ENCODE measurements around the gene STK17B.
A peak's percentile ranks its signal among the peaks of the same experiment; 100 is the strongest.
"Not testable (repeated sequence)": the region's sequence is repeated elsewhere in the genome, so short reads cannot be mapped to it uniquely, and the experiment has no call there.

The STK17B gene

DNA sequence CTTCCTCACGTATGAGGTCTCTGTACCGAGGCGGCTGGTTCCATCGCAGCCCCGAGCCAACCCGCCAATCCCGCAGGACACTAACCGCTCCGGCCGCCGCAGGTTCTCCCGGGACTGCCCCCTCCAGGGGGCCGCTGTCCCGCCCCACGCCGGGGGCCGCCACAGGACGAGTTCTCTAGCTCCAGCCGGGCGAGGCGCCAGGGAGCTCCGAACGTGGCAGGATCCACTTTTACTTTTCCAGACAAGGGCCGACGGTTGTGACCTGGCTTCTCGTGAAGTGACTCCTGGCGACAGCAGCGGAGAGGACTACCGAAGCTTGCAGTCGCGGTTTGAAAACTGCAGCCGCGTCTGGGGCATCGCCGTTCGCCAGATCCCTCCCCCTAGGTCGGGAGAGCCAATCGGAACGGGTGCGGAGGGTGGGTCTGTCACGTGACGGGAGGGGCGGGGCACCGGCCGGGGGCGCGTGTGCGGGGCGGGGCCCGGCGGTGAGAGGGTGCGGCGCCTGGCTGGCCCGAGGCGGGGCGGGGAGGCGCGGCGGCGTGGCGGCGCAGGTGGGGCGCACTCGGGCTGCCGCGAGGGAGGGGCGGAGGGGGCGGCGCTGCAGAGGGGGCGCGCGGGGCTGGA is at the start of gene STK17B:
TSS of gene STK17B (minus strand) at position 331 of the 624 bp plus-strand sequence. CDS start 8,195 bp downstream, outside the sequence.
- DNase-seq: peak; percentile 83 to 87

GRCh38 chr2:196220671-196221070 is 49.3 kb upstream of the STK17B start:
- no peak for DNase-seq

DNA sequence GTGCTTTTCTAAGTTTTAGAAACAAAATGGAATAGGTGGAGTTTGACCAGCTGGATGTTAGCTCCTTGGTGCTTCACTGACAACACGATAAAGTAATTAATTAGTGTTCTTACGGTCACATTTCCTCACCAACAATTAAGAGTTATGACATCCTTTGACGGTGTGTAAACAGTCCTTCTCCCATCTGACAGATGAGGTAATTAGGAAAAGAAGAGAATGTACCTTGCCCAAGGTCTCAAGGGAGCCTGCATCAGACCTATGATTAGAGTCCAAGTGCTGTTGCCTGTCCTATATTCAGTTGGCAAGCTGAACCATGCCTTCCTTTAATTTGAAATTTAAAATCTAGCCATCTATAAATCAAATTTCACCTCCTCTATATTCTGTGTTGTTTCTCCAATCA is 48.3 kb upstream of the STK17B start:
- DNase-seq: no peak

- no peak for DNase-seq
Measured at GRCh38 chr2:196218106-196218505, 46.7 kb upstream of the STK17B start.

DNA sequence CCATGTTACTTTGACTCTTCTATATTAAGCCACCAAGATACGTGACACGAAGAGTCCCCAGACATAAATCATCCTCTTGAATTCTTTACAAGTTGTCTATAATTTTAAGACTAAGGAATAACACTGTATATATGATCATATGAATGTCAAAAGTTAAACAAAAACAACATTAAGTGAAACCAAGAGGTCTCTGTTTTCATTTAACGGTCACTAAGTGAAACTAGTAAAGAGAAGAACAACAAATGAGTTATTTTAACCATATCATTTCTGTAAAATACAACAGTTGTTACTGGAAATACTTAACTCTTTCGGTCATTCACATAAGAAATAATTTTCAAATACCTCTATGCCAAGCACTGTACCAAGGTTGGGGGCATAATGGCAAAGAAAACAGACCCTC is 45.7 kb upstream of the STK17B start:
- DNase-seq: no peak

- no peak for DNase-seq
Measured at GRCh38 chr2:196215376-196215775, 44.0 kb upstream of the STK17B start.

GRCh38 chr2:196214156-196214555 is 42.8 kb upstream of the STK17B start:
- no peak for DNase-seq

DNA sequence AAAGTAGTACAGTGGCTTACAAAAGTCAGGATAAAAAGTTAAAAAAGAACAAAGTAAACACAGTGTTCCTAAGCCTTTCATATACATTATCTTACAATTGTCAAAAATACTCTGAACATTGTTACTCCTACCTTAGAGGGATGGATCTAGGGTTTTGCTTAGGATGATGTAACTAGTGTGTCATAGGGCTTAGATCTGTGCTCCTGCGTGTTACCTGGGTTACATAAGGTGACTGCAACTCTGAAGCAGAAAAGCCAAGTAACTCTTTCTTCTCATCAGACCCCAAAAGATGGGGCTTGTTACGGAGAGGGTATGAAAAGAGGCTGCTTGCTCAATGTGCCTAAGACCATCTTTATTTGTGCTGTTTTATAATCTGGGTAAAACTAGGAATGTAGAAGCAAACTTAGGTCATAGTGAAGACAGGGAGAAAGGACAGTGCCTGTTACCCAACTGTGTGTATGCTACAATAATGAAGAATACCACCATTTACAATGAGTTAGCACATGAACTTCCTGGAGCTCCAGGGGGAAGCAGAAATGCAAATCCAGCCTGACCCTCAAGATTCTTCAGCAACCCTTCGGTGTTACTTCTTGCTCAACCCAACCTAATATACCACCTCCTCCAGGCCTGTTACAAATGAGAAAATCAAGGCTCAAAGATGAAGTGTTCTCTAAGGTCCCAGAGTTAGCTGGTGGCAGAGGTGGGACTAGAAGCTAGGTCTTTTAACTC is 42.0 kb upstream of the STK17B start:
- DNase-seq: peak; percentile 48 to 61

GRCh38 chr2:196208915-196209314 is 37.5 kb upstream of the STK17B start:
- DNase-seq: no peak

GRCh38 chr2:196206804-196207203 is 35.4 kb upstream of the STK17B start:
- DNase-seq: no peak

GRCh38 chr2:196205881-196206435 is 34.6 kb upstream of the STK17B start:
- DNase-seq: peak; percentile 79 to 82

- no peak for DNase-seq
Measured at GRCh38 chr2:196205011-196205766, 33.8 kb upstream of the STK17B start.

- DNase-seq: no peak
Measured at GRCh38 chr2:196201229-196202009, 30.0 kb upstream of the STK17B start.

DNA sequence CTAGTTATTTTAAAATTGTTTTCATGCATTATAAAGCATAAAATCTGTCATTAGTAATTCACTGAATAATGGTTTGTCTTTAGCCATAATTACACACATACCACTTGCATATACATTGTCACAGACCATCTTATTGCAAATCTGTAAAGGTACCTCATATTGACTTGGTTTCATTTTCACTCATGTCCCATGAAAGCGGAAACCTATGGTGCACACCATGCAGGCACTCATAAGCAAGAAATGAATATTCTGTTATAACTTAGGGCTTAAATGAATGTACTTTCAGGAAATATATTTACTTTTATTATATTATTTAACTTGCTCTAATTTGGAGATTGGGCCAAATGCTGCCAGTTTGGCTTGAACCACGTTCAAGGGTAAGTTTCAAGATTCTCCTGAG is 29.2 kb upstream of the STK17B start:
- no peak for DNase-seq

DNA sequence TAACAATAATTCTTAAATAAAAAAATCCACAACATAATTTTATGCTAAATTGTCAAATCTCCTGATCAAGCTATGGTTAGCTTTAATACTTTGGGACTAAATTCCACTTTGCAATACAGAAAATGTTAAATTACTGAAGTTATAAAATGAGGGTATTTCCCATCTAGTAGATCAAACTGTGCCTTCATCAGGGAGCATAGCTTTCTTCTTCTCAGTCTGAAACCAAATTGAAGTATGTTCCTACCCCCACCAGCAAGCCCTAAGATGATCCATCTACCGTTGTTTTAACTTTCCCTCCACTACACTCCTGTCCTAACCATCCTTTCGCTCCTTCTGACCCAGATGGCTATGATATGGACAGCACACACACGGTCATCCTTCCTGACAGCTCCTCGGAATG is 24.4 kb upstream of the STK17B start:
- DNase-seq: no peak

DNA sequence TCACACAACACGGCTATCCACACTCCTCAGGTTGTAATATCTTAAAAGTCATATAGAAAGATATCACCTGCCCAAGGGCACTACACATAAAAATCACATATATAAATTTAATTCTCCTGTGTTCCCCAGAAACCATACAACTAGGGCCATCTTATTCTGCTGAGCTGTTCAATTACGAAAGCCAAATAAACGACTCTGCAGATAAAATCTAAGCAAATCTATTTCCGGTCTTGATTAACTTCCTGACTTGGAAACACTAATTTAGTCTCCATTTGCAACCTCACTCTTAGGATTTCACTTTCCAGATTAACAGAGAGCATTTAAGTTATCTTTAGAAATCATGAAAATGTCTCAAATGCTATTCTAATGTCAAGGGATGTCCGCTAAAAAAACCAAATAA is 23.9 kb upstream of the STK17B start:
- DNase-seq: no peak

DNA sequence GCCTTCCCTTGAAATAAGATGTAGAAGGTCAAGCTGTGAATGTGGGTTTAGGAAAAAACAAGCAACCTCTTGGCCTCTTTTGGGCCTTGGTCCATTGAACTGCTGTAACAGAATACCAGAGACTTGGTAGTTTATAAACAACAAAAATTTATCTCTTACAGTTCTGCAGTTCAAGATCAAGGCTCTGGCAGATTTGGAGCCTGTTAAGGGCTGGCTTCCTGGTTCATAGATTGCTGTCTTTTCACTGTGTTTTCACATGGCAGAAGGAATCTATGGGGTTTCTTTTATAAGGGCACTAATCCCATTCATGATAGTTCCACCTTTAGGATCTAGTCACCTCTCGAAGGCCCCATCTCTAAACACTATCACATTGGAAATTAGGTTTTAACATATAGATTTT is 20.2 kb upstream of the STK17B start:
- no peak for DNase-seq

DNA sequence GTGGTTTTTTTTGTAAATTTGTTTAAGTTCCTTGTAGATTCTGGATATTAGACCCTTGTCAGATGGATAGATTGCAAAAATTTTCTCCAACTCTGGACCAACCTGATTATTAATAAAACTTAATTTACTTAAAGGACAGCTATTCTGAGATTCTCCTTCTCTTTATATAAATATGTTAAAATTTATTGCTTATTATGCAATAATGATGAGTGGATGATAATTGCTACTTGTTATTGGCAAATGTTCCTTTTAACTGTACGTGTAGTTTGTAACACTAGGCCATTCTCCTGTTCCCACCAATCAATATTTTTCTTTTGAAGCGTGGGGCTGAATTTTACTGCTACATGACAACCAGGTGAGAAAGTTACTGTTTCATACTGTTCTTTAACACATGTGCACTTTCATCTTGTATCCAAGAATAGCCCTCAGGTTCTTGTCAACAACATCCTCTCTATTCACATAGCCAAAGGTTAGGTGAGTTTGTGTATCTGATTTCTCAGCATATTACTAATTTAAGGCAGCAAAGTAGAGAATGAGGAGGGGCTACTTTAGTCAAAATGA is 16.6 kb upstream of the STK17B start:
- no peak for DNase-seq

GRCh38 chr2:196187175-196187700 is 15.9 kb upstream of the STK17B start:
- DNase-seq: not testable (repeated sequence)

- DNase-seq: no peak
Measured at GRCh38 chr2:196186266-196186980, 15.0 kb upstream of the STK17B start.

- no peak for DNase-seq
Measured at GRCh38 chr2:196184921-196185320, 13.5 kb upstream of the STK17B start.

Data from AML-193 (cell line).